Suprapubic skin (tissue), 4 donors: ENCODE measurements around the gene CDC5L. TPM values are rescaled to one million over a fixed set of nuclear protein-coding genes. Genes with fewer than 3 reads are reported as not detected.

Source experiments
- DNase-seq, 2 donors: peaks; one replicate each; pipeline ENCODE4 v3.0.0-alpha.2; 2019; ENCODE audit warnings: low spot score in 2 of 2
- H3K27ac ChIP-seq: fragments of 200-600 bp; sonication (generic); one replicate; pipeline ENCODE4 v1.5.1; 2019
- H3K27me3 ChIP-seq: fragments of 200-600 bp; sonication (generic); one replicate; pipeline ENCODE4 v1.5.1; 2019
- H3K36me3 ChIP-seq: fragments of 200-600 bp; sonication (generic); one replicate; pipeline ENCODE4 v1.5.1; 2019
- H3K4me1 ChIP-seq: fragments of 200-600 bp; sonication (generic); one replicate; pipeline ENCODE4 v1.5.1; 2019
- H3K4me3 ChIP-seq: fragments of 200-600 bp; sonication (generic); one replicate; pipeline ENCODE4 v1.5.1; 2019; ENCODE audit warnings: mild to moderate bottlenecking
- H3K9me3 ChIP-seq: fragments of 200-600 bp; sonication (generic); one replicate; pipeline ENCODE4 v1.5.1; 2019
- CTCF ChIP-seq, 2 donors: fragments of 200-600 bp in 1 of 2; fragments of 450-650 bp in 1 of 2; sonication (generic) in 1 of 2; IDR thresholded peaks; one replicate each; pipeline ENCODE4 v1.5.1; 2016 to 2019; ENCODE audit warnings: antibody characterized with exemption in 2 of 2, mild to moderate bottlenecking in 1 of 2, moderate library complexity in 1 of 2
- EP300 ChIP-seq: sonication (generic); formaldehyde crosslinking; IDR thresholded peaks from one replicate; pipeline ENCODE4 v1.6.1; 2017; ENCODE audit warnings: antibody characterized with exemption
- POLR2A ChIP-seq, 2 donors: fragments of 450-650 bp; IDR thresholded peaks; one replicate each; pipeline ENCODE4 v1.6.1; 2017; ENCODE audit warnings: antibody characterized with exemption in 2 of 2, mild to moderate bottlenecking in 2 of 2, moderate library complexity in 2 of 2
- POLR2AphosphoS5 ChIP-seq, 3 donors: sonication (generic); formaldehyde crosslinking; IDR thresholded peaks; one replicate each; pipeline ENCODE4 v1.6.1; 2017; ENCODE audit warnings: antibody characterized with exemption in 3 of 3
- WGBS: methylation state at CpG from one replicate; pipeline ENCODE4 v1.1.5; 2018; 5-methylcytosine and 5-hydroxymethylcytosine counted together
- total RNA-seq, 4 donors: library from RNA; depleted of rRNA; stranded (reverse); fragments of >200 nt; gene quantifications; one replicate each; pipeline ENCODE4 v1.1.0, GENCODE V29; 2016

CDC5L gene
- total RNA-seq, 4 donors from 2014 or later: 12.3 to 16.6 (median 15.4) TPM

- TF ChIP-seq EP300 (no peak), POLR2AphosphoS5 (IDR thresholded peaks at IDR 0.05) (no peak), POLR2A (IDR thresholded peaks at IDR 0.05) (no peak), CTCF (IDR thresholded peaks at IDR 0.05) (no peak)
- H3K27ac ChIP-seq: no peak overlapping the region
- no peaks in the 10 kb centered on the region for H3K9me3 ChIP-seq
- H3K27me3 ChIP-seq: no peaks in the 10 kb centered on the region
- H3K4me1 ChIP-seq: no peaks in the 10 kb centered on the region
- no peak for DNase-seq
- 98% methylated on average over 3 of the region's 3 CpGs for WGBS
- H3K36me3 ChIP-seq: no peaks in the 10 kb centered on the region
- H3K4me3 ChIP-seq: no peak overlapping the region
Measured at GRCh38 chr6:44363377-44363926, 24.1 kb upstream of the CDC5L start.

GRCh38 chr6:44366781-44367180 lies 20.7 kb upstream of the CDC5L start:
- H3K27ac ChIP-seq: no peak overlapping the region
- no peaks in the 10 kb centered on the region for H3K36me3 ChIP-seq
- WGBS: 87% methylated on average over 3 of the region's 3 CpGs
- H3K9me3 ChIP-seq: no peaks in the 10 kb centered on the region
- no peak overlapping the region for H3K4me3 ChIP-seq
- H3K27me3 ChIP-seq: no peaks in the 10 kb centered on the region
- no peaks in the 10 kb centered on the region for H3K4me1 ChIP-seq
- TF ChIP-seq EP300 (no peak), POLR2A (IDR thresholded peaks at IDR 0.05) (no peak), POLR2AphosphoS5 (IDR thresholded peaks at IDR 0.05) (no peak), CTCF (IDR thresholded peaks at IDR 0.05) (no peak)
- no peak for DNase-seq

GRCh38 chr6:44367681-44368080 lies 19.8 kb upstream of the CDC5L start:
- H3K9me3 ChIP-seq: no peaks in the 10 kb centered on the region
- no peak overlapping the region for H3K4me3 ChIP-seq
- H3K27me3 ChIP-seq: no peaks in the 10 kb centered on the region
- TF ChIP-seq POLR2A (IDR thresholded peaks at IDR 0.05) (no peak), EP300 (no peak), POLR2AphosphoS5 (IDR thresholded peaks at IDR 0.05) (no peak), CTCF (IDR thresholded peaks at IDR 0.05) (no peak)
- no peaks in the 10 kb centered on the region for H3K36me3 ChIP-seq
- WGBS: 29% methylated on average over 2 of the region's 2 CpGs
- DNase-seq: no peak
- H3K27ac ChIP-seq: no peak overlapping the region
- H3K4me1 ChIP-seq: no peaks in the 10 kb centered on the region

- no peaks in the 10 kb centered on the region for H3K27me3 ChIP-seq
- H3K36me3 ChIP-seq: no peaks in the 10 kb centered on the region
- no peaks in the 10 kb centered on the region for H3K4me1 ChIP-seq
- TF ChIP-seq POLR2AphosphoS5 (IDR thresholded peaks at IDR 0.05): no peak
- no peak for TF ChIP-seq POLR2A (IDR thresholded peaks at IDR 0.05)
- no peak for TF ChIP-seq CTCF (IDR thresholded peaks at IDR 0.05)
- TF ChIP-seq EP300: no peak
- H3K4me3 ChIP-seq: no peak overlapping the region
- no peak for DNase-seq
- WGBS: 75% methylated on average over 3 of the region's 3 CpGs
- no peak overlapping the region for H3K27ac ChIP-seq
- H3K9me3 ChIP-seq: no peaks in the 10 kb centered on the region
Measured at GRCh38 chr6:44373051-44373450, 14.5 kb upstream of the CDC5L start.

GRCh38 chr6:44373787-44374186 lies 13.7 kb upstream of the CDC5L start:
- no peak overlapping the region for H3K4me3 ChIP-seq
- no peaks in the 10 kb centered on the region for H3K4me1 ChIP-seq
- H3K27me3 ChIP-seq: no peaks in the 10 kb centered on the region
- no peak overlapping the region for H3K27ac ChIP-seq
- no peak for DNase-seq
- H3K36me3 ChIP-seq: no peaks in the 10 kb centered on the region
- H3K9me3 ChIP-seq: no peaks in the 10 kb centered on the region
- WGBS: 66% methylated on average over 2 of the region's 2 CpGs
- TF ChIP-seq POLR2A (IDR thresholded peaks at IDR 0.05) (no peak), EP300 (no peak), CTCF (IDR thresholded peaks at IDR 0.05) (no peak), POLR2AphosphoS5 (IDR thresholded peaks at IDR 0.05) (no peak)
